ENCODE results near the gene FER.

GRCh38 chr5:109100971-109101370 is 353.3 kb downstream of the FER start:
- TF ChIP-seq NR3C1 (CRISPR knock-in tag; IDR thresholded peaks at IDR 0.05) (no peak), ZBTB10 (CRISPR knock-in tag; IDR thresholded peaks at IDR 0.05; ENCODE audit: borderline replicate concordance) (no peak), TCF12 (IDR thresholded peaks at IDR 0.05) (no peak), TCF12 (CRISPR knock-in tag; IDR thresholded peaks at IDR 0.05) (no peak), SMARCC2 (IDR thresholded peaks at IDR 0.05) (no peak), ZBTB1 (CRISPR knock-in tag; IDR thresholded peaks at IDR 0.05; ENCODE audit: borderline replicate concordance) (no peak), GTF2F1 (IDR thresholded peaks at IDR 0.05; ENCODE audit: low read length) (no peak), KLF13 (CRISPR knock-in tag; IDR thresholded peaks at IDR 0.05) (no peak), CEBPB (IDR thresholded peaks at IDR 0.05; ENCODE audit: borderline replicate concordance, low read depth, low read length) (no peak), ZKSCAN8 (CRISPR knock-in tag; IDR thresholded peaks at IDR 0.05; ENCODE audit: borderline replicate concordance) (no peak)
- TF ChIP-seq, protein P1, sequence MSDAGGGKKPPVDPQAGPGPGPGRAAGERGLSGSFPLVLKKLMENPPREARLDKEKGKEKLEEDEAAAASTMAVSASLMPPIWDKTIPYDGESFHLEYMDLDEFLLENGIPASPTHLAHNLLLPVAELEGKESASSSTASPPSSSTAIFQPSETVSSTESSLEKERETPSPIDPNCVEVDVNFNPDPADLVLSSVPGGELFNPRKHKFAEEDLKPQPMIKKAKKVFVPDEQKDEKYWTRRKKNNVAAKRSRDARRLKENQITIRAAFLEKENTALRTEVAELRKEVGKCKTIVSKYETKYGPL (CRISPR knock-in tag; IDR thresholded peaks at IDR 0.05), result no peak
- TF ChIP-seq, protein P2, sequence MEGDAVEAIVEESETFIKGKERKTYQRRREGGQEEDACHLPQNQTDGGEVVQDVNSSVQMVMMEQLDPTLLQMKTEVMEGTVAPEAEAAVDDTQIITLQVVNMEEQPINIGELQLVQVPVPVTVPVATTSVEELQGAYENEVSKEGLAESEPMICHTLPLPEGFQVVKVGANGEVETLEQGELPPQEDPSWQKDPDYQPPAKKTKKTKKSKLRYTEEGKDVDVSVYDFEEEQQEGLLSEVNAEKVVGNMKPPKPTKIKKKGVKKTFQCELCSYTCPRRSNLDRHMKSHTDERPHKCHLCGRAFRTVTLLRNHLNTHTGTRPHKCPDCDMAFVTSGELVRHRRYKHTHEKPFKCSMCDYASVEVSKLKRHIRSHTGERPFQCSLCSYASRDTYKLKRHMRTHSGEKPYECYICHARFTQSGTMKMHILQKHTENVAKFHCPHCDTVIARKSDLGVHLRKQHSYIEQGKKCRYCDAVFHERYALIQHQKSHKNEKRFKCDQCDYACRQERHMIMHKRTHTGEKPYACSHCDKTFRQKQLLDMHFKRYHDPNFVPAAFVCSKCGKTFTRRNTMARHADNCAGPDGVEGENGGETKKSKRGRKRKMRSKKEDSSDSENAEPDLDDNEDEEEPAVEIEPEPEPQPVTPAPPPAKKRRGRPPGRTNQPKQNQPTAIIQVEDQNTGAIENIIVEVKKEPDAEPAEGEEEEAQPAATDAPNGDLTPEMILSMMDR (CRISPR knock-in tag; IDR thresholded peaks at IDR 0.05), result no peak

All from HepG2 (cell line).